ENCODE measurements around the gene HVCN1. TPM values are rescaled to one million over a fixed set of nuclear protein-coding genes. Genes with fewer than 3 reads are reported as not detected.

Gene HVCN1
- total RNA-seq, 1 experiment from 2014 or later: 2.2 TPM

DNA sequence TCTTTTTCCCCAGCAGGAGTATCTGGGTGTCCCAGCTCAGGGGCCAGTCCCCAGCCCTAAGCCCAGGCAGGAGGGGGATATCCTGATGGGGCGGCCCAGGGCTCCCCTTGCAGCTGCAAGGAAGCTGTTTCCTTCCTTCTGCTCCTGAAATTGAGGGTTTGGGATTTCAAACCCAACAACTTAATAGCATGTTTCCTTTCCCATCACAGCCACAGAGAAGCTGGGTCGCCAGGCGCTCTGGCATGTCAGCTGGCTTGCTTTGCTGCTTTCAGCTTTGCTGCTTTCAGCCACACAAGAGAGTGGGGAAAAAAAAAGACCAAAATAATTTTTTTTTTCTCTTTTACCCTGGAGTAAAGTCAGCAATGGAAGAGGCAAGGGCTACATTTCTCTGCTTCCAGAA is 30.0 kb downstream of the HVCN1 start:
- no TSS peak for BruUV-seq (replicated peaks)
- Histone ChIP-seq H3K4me1 (ENCODE audit: insufficient read depth, low read length) (no peaks in the 10 kb centered on the region), H3K79me2 (ENCODE audit: low read length) (no peaks in the 10 kb centered on the region), H3K9me3 (ENCODE audit: low read length) (no peaks in the 10 kb centered on the region), H3K4me2 (ENCODE audit: low read length) (no peak overlapping the region), H3K4me3 (ENCODE audit: low read length) (no peak overlapping the region), H3K9ac (ENCODE audit: low read length) (no peak overlapping the region), H3K27me3 (ENCODE audit: low read length) (no peaks in the 10 kb centered on the region), H4K20me1 (ENCODE audit: low read length) (no peaks in the 10 kb centered on the region), H3K36me3 (ENCODE audit: low read depth, low read length) (no peaks in the 10 kb centered on the region), H3F3A (ENCODE audit: low read length, unreplicated experiment) (no peaks in the 10 kb centered on the region), H3K27ac (ENCODE audit: low read length) (no peak overlapping the region), H2AFZ (ENCODE audit: low read length) (no peak overlapping the region), H3K9me2 (replicated peaks; ENCODE audit: low read length) (no peaks in the 10 kb centered on the region)
- TF ChIP-seq EZH2phosphoT487 (IDR thresholded peaks at IDR 0.05; ENCODE audit: borderline replicate concordance, low read length) (no peak), EZH2 (IDR thresholded peaks at IDR 0.05; ENCODE audit: low read length, unreplicated experiment) (no peak)
- TF ChIP-seq, protein P1, sequence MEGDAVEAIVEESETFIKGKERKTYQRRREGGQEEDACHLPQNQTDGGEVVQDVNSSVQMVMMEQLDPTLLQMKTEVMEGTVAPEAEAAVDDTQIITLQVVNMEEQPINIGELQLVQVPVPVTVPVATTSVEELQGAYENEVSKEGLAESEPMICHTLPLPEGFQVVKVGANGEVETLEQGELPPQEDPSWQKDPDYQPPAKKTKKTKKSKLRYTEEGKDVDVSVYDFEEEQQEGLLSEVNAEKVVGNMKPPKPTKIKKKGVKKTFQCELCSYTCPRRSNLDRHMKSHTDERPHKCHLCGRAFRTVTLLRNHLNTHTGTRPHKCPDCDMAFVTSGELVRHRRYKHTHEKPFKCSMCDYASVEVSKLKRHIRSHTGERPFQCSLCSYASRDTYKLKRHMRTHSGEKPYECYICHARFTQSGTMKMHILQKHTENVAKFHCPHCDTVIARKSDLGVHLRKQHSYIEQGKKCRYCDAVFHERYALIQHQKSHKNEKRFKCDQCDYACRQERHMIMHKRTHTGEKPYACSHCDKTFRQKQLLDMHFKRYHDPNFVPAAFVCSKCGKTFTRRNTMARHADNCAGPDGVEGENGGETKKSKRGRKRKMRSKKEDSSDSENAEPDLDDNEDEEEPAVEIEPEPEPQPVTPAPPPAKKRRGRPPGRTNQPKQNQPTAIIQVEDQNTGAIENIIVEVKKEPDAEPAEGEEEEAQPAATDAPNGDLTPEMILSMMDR (conservative IDR thresholded peaks at IDR 0.05; ENCODE audit: low read depth, low read length): no peak
- intact Hi-C loops (cut with micrococcal nuclease): no loop called here
- no peak for DNase-seq
- no peak for ATAC-seq
- ChIA-PET POLR2A (ENCODE audit: unreplicated experiment) (no interaction called here), CTCF (no interaction called here)

DNA sequence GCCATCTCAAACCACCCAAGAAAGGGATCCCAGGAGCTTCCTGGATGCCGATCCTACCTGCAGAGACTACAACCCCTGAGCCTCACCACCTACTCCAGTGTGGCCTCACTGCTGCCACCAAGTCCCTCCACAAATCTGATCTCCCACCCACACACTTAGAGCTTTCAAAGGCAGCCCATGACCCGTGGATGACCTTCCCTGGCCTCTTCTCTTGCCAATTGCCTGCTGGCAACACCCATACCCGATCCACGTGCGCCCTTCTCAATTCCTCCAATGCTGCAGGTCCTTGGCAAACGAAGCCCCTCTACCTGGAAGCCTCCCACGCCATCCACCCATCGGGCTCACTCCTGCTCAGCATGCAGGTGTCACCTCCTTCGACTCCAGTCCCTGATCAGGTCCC is 30.7 kb downstream of the HVCN1 start:
- no TSS peak for BruUV-seq (replicated peaks)
- CTCF ChIA-PET: no interaction called here
- DNase-seq: no peak

DNA sequence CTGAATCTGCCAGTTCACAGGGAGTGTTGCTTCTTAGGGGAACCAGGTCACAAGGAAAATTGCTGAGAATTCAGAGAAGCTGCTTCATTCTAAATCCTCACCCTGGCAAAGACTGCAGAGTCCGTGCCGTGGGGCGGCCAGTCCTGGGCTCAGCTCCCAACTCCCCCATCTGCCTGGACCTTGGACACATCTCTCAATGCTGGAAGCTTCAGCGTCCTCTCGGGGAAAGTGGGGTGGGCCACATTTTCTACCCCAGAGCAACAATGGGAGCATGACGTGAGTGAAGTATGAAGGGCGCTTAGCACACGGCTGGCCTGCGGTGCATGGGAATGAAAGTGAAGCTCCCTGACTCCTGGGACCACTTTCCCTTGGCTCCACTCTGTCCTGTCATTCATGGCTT is 31.2 kb downstream of the HVCN1 start:
- H3K4me3 ChIP-seq (ENCODE audit: low read length): no peak overlapping the region
- CTCF ChIA-PET: no interaction called here
- no peaks in the 10 kb centered on the region for H3K9me3 ChIP-seq (ENCODE audit: low read length)
- H3K79me2 ChIP-seq (ENCODE audit: low read length): no peaks in the 10 kb centered on the region
- no peak for ATAC-seq
- no peaks in the 10 kb centered on the region for H3K4me1 ChIP-seq (ENCODE audit: insufficient read depth, low read length)
- POLR2A ChIA-PET (ENCODE audit: unreplicated experiment): no interaction called here
- no peak for DNase-seq
- no peak overlapping the region for H2AFZ ChIP-seq (ENCODE audit: low read length)
- no peak overlapping the region for H3K27ac ChIP-seq (ENCODE audit: low read length)
- BruUV-seq (replicated peaks): no TSS peak
- intact Hi-C loops (cut with micrococcal nuclease): no loop called here
- no peaks in the 10 kb centered on the region for H3F3A ChIP-seq (ENCODE audit: low read length, unreplicated experiment)
- H3K27me3 ChIP-seq (ENCODE audit: low read length): no peaks in the 10 kb centered on the region
- no peak overlapping the region for H3K9ac ChIP-seq (ENCODE audit: low read length)
- no peak for TF ChIP-seq EZH2phosphoT487 (IDR thresholded peaks at IDR 0.05; ENCODE audit: borderline replicate concordance, low read length)
- TF ChIP-seq, protein P1 (conservative IDR thresholded peaks at IDR 0.05; ENCODE audit: low read depth, low read length): no peak
- TF ChIP-seq EZH2 (IDR thresholded peaks at IDR 0.05; ENCODE audit: low read length, unreplicated experiment): no peak
- no peaks in the 10 kb centered on the region for H3K9me2 ChIP-seq (replicated peaks; ENCODE audit: low read length)
- no peak overlapping the region for H3K4me2 ChIP-seq (ENCODE audit: low read length)
- H4K20me1 ChIP-seq (ENCODE audit: low read length): no peaks in the 10 kb centered on the region
- no peaks in the 10 kb centered on the region for H3K36me3 ChIP-seq (ENCODE audit: low read depth, low read length)

More for the DNA sequence above, 30.7 kb downstream of the HVCN1 start:
- H3K27ac ChIP-seq (ENCODE audit: low read length): no peak overlapping the region
- no peaks in the 10 kb centered on the region for H3K9me2 ChIP-seq (replicated peaks; ENCODE audit: low read length)
- ATAC-seq: no peak
- no peaks in the 10 kb centered on the region for H3K4me1 ChIP-seq (ENCODE audit: insufficient read depth, low read length)
- no peaks in the 10 kb centered on the region for H3K9me3 ChIP-seq (ENCODE audit: low read length)
- H4K20me1 ChIP-seq (ENCODE audit: low read length): no peaks in the 10 kb centered on the region
- intact Hi-C loops (cut with micrococcal nuclease): no loop called here
- H3K4me2 ChIP-seq (ENCODE audit: low read length): no peak overlapping the region
- TF ChIP-seq, protein P1 (conservative IDR thresholded peaks at IDR 0.05; ENCODE audit: low read depth, low read length): no peak
- TF ChIP-seq EZH2phosphoT487 (IDR thresholded peaks at IDR 0.05; ENCODE audit: borderline replicate concordance, low read length): no peak
- no peak for TF ChIP-seq EZH2 (IDR thresholded peaks at IDR 0.05; ENCODE audit: low read length, unreplicated experiment)
- no peaks in the 10 kb centered on the region for H3K27me3 ChIP-seq (ENCODE audit: low read length)
- no peaks in the 10 kb centered on the region for H3K36me3 ChIP-seq (ENCODE audit: low read depth, low read length)
- no peak overlapping the region for H3K4me3 ChIP-seq (ENCODE audit: low read length)
- H3K9ac ChIP-seq (ENCODE audit: low read length): no peak overlapping the region
- POLR2A ChIA-PET (ENCODE audit: unreplicated experiment): no interaction called here
- no peaks in the 10 kb centered on the region for H3F3A ChIP-seq (ENCODE audit: low read length, unreplicated experiment)
- H2AFZ ChIP-seq (ENCODE audit: low read length): no peak overlapping the region
- H3K79me2 ChIP-seq (ENCODE audit: low read length): no peaks in the 10 kb centered on the region
